GM04504 (cell line): ENCODE data around the gene ETV7.

Experiments
- DNase-seq: peaks from one replicate; pipeline ENCODE4 v3.0.0-alpha.2; 2012; ENCODE audit warnings: low read depth

Gene ETV7

DNA sequence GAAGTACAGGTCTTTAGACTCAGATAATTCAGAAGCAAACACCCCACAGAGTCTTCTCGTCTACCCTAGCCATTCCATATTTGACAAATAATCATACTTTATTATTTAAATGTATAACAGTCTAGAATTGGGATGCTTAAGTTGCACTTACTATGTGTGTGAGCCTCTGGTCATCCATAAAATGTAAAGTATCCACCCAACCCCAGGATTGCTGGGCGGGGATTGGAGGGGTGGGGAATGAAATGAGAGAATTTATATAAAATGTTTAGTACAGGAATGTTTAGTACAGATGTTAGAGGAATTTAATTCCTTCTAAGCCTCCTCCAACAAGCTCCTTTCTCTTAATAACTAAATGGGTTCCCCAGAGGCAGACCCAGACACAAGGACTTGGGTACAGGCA, 67.6 kb downstream of the ETV7 start:
- DNase-seq, result no peak

DNA sequence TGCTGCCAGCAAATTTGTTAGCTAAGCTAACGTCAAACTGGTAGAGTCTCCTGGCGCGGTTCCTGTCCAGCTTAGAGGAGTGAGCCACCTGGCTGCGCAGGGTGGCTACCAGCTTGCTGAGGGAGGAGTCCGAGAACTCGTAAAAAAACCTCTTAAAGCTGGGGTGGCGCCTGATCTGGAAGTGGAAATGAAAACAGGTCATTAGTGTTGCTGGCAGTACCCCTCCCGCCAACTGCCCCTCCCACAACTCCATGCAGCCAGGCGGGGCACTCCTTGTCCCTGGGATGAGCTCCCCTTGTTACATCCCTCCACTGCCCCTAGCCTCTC, 68.1 kb downstream of the ETV7 start:
- DNase-seq, result no peak

DNA sequence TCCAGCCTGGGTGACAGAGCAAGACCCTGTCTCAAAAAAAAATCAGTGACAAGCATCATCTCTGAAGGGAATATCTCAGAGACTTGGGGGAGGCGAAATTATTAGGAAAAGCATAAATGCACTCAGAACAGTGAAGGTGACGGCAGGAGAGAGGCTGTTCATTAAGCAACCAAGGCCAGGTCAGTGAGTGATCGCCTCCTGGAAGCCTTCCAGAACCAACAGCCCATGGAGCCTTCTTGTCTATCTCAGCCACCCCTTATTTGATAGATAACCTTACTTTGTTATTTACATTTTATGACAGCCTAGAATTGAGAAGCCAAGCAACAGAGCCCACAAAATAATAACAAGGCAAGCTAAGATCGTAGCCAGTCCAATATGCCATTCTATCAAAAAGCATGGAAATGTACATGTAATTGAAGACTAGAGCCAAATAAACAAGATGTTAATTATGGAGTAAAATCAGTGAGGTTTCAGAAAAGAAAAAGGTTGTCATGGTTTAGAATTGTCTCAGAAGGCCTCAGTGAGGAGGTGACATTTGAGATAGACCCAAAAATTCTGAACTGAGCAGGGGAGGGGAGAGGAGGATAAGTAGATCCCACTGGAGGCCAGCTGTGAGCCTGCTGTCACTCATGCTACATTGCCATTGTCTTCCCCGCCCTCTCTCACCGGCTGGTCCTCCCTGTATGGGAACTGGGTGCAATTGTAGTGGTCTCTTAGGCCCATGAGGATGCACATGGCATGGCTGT, 68.6 kb downstream of the ETV7 start:
- no peak for DNase-seq

DNA sequence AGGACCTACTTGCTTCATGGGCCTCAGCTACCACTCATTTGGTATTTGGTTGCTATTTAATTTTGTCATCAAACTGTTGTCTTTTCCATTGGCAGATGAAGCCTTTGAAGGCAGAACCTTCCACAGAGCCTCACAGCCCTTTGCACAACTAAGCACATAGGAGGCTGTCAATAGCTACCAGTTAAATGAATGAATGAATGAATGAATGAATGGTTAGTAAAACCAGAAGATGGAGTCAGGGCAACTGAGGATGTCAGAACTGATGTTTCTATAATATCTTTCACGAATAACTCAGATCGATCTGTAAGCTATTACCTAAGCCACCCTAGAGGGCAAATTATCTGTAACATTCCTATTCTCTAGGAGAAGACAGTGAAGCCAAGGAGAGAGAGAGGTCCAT, 69.8 kb downstream of the ETV7 start:
- DNase-seq, result no peak
